Measurements from ENCODE around the gene CNIH3.

Gene CNIH3

DNA sequence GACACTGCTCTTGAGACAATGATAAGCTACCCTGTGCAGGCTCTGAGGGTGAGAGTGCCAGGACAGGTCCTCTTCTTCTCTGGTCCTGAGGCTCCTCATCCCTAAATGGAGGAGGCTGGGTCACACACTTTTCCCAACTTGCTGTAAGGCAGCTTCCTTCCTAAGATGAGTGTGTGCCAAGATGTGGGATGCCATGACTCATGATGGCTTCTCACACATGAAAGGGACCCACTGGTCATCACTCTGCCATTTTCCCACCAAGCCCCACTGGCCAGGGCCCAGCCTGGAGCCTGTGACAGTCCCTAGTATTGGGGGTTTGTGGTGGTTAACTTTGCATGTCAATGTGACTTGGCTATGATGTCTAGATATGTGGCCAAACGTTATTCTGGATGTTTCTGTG lies 54.4 kb downstream of the CNIH3 start:
- no peaks in the 10 kb centered on the region for H3K36me3 ChIP-seq
- TF ChIP-seq, protein P1, sequence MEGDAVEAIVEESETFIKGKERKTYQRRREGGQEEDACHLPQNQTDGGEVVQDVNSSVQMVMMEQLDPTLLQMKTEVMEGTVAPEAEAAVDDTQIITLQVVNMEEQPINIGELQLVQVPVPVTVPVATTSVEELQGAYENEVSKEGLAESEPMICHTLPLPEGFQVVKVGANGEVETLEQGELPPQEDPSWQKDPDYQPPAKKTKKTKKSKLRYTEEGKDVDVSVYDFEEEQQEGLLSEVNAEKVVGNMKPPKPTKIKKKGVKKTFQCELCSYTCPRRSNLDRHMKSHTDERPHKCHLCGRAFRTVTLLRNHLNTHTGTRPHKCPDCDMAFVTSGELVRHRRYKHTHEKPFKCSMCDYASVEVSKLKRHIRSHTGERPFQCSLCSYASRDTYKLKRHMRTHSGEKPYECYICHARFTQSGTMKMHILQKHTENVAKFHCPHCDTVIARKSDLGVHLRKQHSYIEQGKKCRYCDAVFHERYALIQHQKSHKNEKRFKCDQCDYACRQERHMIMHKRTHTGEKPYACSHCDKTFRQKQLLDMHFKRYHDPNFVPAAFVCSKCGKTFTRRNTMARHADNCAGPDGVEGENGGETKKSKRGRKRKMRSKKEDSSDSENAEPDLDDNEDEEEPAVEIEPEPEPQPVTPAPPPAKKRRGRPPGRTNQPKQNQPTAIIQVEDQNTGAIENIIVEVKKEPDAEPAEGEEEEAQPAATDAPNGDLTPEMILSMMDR (IDR thresholded peaks at IDR 0.05): no peak
- H3K27me3 ChIP-seq: no peaks in the 10 kb centered on the region

DNA sequence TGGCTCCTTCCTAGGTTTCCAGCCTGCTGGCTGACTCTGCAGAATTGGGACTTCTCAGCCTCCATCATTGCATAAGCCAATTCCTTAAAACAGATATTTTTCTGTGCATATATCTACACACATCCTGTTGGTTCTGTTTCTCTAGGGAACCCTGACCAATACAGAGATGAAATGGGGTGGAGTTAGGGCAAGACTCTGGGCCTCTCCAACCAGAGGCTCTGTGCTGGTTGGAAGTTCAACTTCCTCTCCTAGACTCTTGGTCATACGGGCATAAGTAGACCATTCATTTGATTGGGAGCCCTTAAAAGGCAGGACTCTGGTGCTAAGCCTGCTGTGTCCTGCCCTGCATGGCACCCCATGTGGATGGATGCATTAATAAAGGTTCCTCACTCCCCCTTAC lies 55.0 kb downstream of the CNIH3 start:
- Histone ChIP-seq H3K27me3 (no peaks in the 10 kb centered on the region), H3K4me1 (ENCODE audit: control insufficient read depth in 1 of 2, insufficient read depth in 1 of 2, low read depth in 1 of 2, low read length in 1 of 2) (no peaks in the 10 kb centered on the region), H3K36me3 (no peaks in the 10 kb centered on the region), H3K9me3 (no peaks in the 10 kb centered on the region), H3K4me3 (ENCODE audit: low read depth in 1 of 2, low read length in 1 of 2) (no peak overlapping the region), H3K27ac (no peak overlapping the region)
- TF ChIP-seq, protein P1 (IDR thresholded peaks at IDR 0.05): no peak

More for the DNA sequence above, 54.4 kb downstream of the CNIH3 start:
- Histone ChIP-seq H3K4me1 (ENCODE audit: control insufficient read depth in 1 of 2, insufficient read depth in 1 of 2, low read depth in 1 of 2, low read length in 1 of 2) (no peaks in the 10 kb centered on the region), H3K4me3 (ENCODE audit: low read depth in 1 of 2, low read length in 1 of 2) (no peak overlapping the region), H3K9me3 (no peaks in the 10 kb centered on the region), H3K27ac (no peak overlapping the region)

DNA sequence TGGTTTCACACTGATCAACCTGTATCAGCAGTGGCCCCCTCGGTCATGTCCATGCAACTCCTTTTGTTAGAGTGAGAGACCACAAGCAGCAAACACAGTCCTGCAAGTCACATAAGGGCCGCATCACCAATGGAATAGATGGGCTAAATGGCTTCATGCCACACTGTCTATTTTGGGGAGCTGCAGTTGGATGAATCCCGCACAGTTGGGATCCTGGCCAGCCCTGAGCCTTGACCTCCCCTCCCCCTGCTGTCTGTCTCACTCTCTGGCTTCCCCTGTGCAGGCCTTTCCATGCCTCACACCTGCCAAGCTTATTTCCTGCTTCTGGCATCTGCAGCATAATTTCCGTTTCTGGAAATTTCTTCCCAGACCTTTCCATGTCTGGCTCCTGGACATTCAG lies 57.0 kb downstream of the CNIH3 start:
- H3K4me1 ChIP-seq (ENCODE audit: control insufficient read depth in 1 of 2, insufficient read depth in 1 of 2, low read depth in 1 of 2, low read length in 1 of 2): no peaks in the 10 kb centered on the region
- H3K36me3 ChIP-seq: no peaks in the 10 kb centered on the region
- TF ChIP-seq, protein P1 (IDR thresholded peaks at IDR 0.05): no peak

DNA sequence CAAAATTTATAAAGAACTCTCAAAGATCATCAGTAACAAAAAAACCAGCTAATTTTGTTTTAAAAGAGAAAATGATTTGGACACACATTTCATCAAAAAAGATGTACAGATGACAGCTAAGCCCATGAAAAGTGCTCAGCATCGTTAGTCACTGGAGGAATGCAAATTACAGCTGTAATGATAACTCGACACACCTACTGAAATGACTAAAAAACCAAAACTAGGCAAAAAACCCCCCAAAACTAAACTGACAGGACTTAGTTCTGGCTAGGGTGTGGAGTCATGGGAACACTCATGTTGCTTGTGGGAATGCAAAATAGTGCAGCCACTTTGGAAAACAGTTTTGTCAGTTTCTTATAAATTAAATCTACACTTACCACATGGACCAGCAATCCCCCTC lies 59.5 kb downstream of the CNIH3 start:
- no peaks in the 10 kb centered on the region for H3K27me3 ChIP-seq
- no peaks in the 10 kb centered on the region for H3K9me3 ChIP-seq
- no peaks in the 10 kb centered on the region for H3K36me3 ChIP-seq
- no peaks in the 10 kb centered on the region for H3K4me1 ChIP-seq (ENCODE audit: control insufficient read depth in 1 of 2, insufficient read depth in 1 of 2, low read depth in 1 of 2, low read length in 1 of 2)
- TF ChIP-seq, protein P1 (IDR thresholded peaks at IDR 0.05): no peak
- H3K27ac ChIP-seq: no peak overlapping the region
- no peak overlapping the region for H3K4me3 ChIP-seq (ENCODE audit: low read depth in 1 of 2, low read length in 1 of 2)

More for the DNA sequence above, 57.0 kb downstream of the CNIH3 start:
- Histone ChIP-seq H3K27ac (no peak overlapping the region), H3K4me3 (ENCODE audit: low read depth in 1 of 2, low read length in 1 of 2) (no peak overlapping the region), H3K27me3 (no peaks in the 10 kb centered on the region), H3K9me3 (no peaks in the 10 kb centered on the region)

DNA sequence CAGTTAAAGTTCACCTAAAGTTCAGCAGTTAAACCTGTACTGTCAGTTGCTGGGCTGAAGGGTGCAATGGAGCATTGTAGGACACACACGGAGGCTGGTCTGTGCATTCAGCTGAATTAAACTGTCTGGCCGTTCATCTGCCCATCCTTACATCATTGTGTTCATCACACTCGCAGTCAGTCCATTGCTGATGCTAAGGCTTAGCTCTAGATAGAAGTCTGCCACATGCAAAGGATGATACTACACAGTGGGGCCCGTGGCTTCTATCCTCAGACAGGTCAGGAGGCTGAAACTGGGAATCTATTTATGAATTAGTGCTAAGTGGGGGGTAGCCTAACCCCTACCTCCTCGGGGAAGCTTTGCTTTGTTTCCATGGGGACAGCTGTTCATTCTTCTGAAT lies 60.4 kb downstream of the CNIH3 start:
- Histone ChIP-seq H3K27me3 (no peaks in the 10 kb centered on the region), H3K27ac (no peak overlapping the region), H3K4me3 (ENCODE audit: low read depth in 1 of 2, low read length in 1 of 2) (no peak overlapping the region), H3K4me1 (ENCODE audit: control insufficient read depth in 1 of 2, insufficient read depth in 1 of 2, low read depth in 1 of 2, low read length in 1 of 2) (no peaks in the 10 kb centered on the region), H3K9me3 (no peaks in the 10 kb centered on the region), H3K36me3 (no peaks in the 10 kb centered on the region)
- TF ChIP-seq, protein P1 (IDR thresholded peaks at IDR 0.05): no peak

DNA sequence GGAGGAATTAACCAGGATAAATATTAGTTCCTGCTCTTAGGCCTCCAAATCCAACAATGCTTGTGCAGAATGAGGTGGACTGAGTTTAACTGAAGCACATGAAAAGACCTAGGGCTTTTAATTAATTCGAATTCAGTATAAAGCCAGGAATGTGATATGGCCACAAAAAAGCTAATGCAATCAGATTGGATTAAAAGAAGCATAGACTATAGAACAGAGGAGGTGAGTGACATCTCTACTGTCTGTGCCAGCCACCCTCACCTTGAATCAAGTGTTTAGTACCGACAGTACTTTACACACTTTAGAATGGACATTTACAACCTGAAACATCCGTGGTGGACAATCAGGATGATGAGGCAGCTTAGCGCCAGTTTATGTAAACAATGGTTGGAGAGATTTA lies 62.1 kb downstream of the CNIH3 start:
- Histone ChIP-seq H3K27ac (no peak overlapping the region), H3K4me3 (ENCODE audit: low read depth in 1 of 2, low read length in 1 of 2) (no peak overlapping the region), H3K36me3 (no peaks in the 10 kb centered on the region), H3K4me1 (ENCODE audit: control insufficient read depth in 1 of 2, insufficient read depth in 1 of 2, low read depth in 1 of 2, low read length in 1 of 2) (no peaks in the 10 kb centered on the region), H3K27me3 (no peaks in the 10 kb centered on the region), H3K9me3 (no peaks in the 10 kb centered on the region)
- TF ChIP-seq, protein P1 (IDR thresholded peaks at IDR 0.05): no peak

Measured in neutrophil (primary cell).